Spleen (tissue), 7 donors: ENCODE data around the gene PXT1.

Experiments used
- CTCF ChIP-seq, 11 experiments: fragments of 200-600 bp in 7 of 11; fragments of 450-650 bp in 4 of 11; sonication (generic) in 4 of 11; IDR thresholded peaks in 8 of 11; conservative IDR thresholded peaks in 3 of 11; 1 replicate in 7 of 11; 2 replicates in 4 of 11; pipeline versions ENCODE4 v1.4.0 to v1.8.0; 2016 to 2021; ENCODE audit warnings: antibody characterized with exemption in 11 of 11, inconsistent platforms in 4 of 11, mild to moderate bottlenecking in 1 of 11
- POLR2A ChIP-seq, 3 donors: fragments of 450-650 bp; IDR thresholded peaks; one replicate each; pipeline ENCODE4 v1.5.1; 2017; ENCODE audit warnings: antibody characterized with exemption in 3 of 3, mild to moderate bottlenecking in 1 of 3
- donor health status: DM: no; HTN: no; CAD: no; lungs with moderate emphysema.
- donor health status: DM: no; HTN: no; CAD: no.
- donor health status: DM: no; HTN: no; CAD: no.

- TF ChIP-seq POLR2A (IDR thresholded peaks at IDR 0.05) = no peak
- no peak for TF ChIP-seq CTCF (IDR thresholded peaks at IDR 0.05 in 8 of 11, conservative IDR thresholded peaks at IDR 0.05 in 3 of 11)
Measured at GRCh38 chr6:36343109-36343680, 99.5 kb downstream of the PXT1 start.
